Spinal cord (tissue), 10 donors: ENCODE data around the gene PSMC5. TPM values are rescaled to one million over a fixed set of nuclear protein-coding genes. Genes with fewer than 3 reads are reported as not detected.
"Not testable (repeated sequence)": the region's sequence is repeated elsewhere in the genome, so short reads cannot be mapped to it uniquely, and the experiment has no call there.

Experiments used
- DNase-seq, 6 donors: peaks; one replicate each; pipeline versions ENCODE4 v3.0.0 to v3.0.0-alpha.2; 2013 to 2015; ENCODE audit warnings: low spot score in 6 of 6, low read depth in 4 of 6
- H3K27ac ChIP-seq: one replicate; pipeline ENCODE4 v1.5.1; 2013; ENCODE audit warnings: low read depth, low read length, control low read depth
- H3K27me3 ChIP-seq: one replicate; pipeline ENCODE4 v1.6.1; 2013; ENCODE audit warnings: low read length; ENCODE audit not compliant: control insufficient read depth, insufficient read depth
- H3K36me3 ChIP-seq: one replicate; pipeline ENCODE4 v1.6.1; 2013; ENCODE audit warnings: low read length; ENCODE audit not compliant: control insufficient read depth, insufficient read depth
- H3K4me1 ChIP-seq: one replicate; pipeline ENCODE4 v1.6.1; 2013; ENCODE audit warnings: low read length; ENCODE audit not compliant: control insufficient read depth, insufficient read depth
- H3K4me3 ChIP-seq: one replicate; pipeline ENCODE4 v1.5.1; 2013; ENCODE audit warnings: low read depth, low read length, control low read depth
- H3K9me3 ChIP-seq: one replicate; pipeline ENCODE4 v1.6.1; 2013; ENCODE audit warnings: low read length; ENCODE audit not compliant: control insufficient read depth, insufficient read depth
- WGBS: methylation state at CpG from one replicate; pipeline ENCODE4 v1.1.5; 2013; ENCODE audit warnings: missing lambda C conversion rate; ENCODE audit not compliant: insufficient coverage; 5-methylcytosine and 5-hydroxymethylcytosine counted together
- polyA plus RNA-seq, 2 donors: library from polyadenylated mRNA; unstranded; fragments of 120-200 nt; gene quantifications; one replicate each; pipeline ENCODE4 v1.2.1, GENCODE V29; 2013; ENCODE audit not compliant: insufficient read length in 2 of 2
- total RNA-seq, 2 donors: library from RNA; depleted of rRNA in 1 of 2; stranded (reverse); fragments of 120-200 nt in 1 of 2; fragments of >200 nt in 1 of 2; gene quantifications; one replicate each; pipeline versions ENCODE4 v1.2.3 to v1.2.4, GENCODE V29; 2013 to 2014
- donor health status: healthy.

PSMC5 gene
- total and polyA plus RNA-seq, 4 donors, result 37.4 to 193 (median 118) TPM

DNA sequence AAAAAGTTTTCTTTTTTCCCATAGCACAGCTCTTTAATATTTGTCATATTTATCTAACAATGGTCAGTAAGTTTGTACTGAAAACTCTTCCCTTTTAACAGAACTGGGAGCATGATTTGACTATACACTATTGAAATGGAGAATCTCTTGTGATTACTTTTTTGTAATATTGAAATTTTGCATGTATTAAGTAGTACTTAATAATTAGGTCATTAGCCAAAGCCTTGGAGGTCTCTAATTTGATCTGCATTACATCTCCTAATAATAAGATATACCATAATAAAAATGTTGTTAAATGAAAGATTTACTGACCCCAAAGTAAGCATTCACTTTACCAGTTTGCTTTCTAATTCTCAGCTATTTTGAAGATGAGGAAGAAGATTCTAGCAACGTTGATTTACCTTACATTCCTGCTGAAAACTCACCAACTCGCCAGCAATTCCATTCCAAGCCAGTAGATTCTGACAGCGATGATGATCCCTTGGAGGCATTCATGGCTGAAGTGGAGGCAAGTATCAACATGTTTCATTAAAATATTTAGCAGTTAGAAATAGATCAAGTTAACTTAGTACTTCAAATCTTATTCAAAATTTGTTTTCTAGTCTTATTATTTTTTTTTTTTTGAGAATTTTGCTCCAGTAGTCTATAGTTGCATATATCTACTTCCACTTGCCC is 35.0 kb upstream of the PSMC5 start:
- no peak for DNase-seq
- Histone ChIP-seq H3K4me1 (no peaks in the 10 kb centered on the region), H3K4me3 (no peak overlapping the region), H3K9me3 (no peaks in the 10 kb centered on the region), H3K36me3 (peaks cover 67% of the 10 kb centered on the region), H3K27ac (no peak overlapping the region), H3K27me3 (no peaks in the 10 kb centered on the region)
- no CpG with 5 or more reads among the region's 3 CpGs for whole genome bisulfite sequencing

- not testable (repeated sequence) for H3K9me3 ChIP-seq, H3K4me1 ChIP-seq, H3K4me3 ChIP-seq, H3K27me3 ChIP-seq, H3K27ac ChIP-seq, DNase-seq
- no CpG with 5 or more reads among the region's 10 CpGs for WGBS
- H3K36me3 ChIP-seq, result peaks cover 45% of the 10 kb centered on the region
Observed at GRCh38 chr17:63796375-63796774, 30.9 kb upstream of the PSMC5 start.

GRCh38 chr17:63798572-63799106 is 28.6 kb upstream of the PSMC5 start:
- H3K27ac ChIP-seq, result no peak overlapping the region
- no CpG with 5 or more reads among the region's 3 CpGs for WGBS
- no peak overlapping the region for H3K4me3 ChIP-seq
- H3K27me3 ChIP-seq, result no peaks in the 10 kb centered on the region
- DNase-seq, result no peak
- H3K4me1 ChIP-seq, result no peaks in the 10 kb centered on the region
- peaks cover 52% of the 10 kb centered on the region for H3K36me3 ChIP-seq
- H3K9me3 ChIP-seq, result no peaks in the 10 kb centered on the region

DNA sequence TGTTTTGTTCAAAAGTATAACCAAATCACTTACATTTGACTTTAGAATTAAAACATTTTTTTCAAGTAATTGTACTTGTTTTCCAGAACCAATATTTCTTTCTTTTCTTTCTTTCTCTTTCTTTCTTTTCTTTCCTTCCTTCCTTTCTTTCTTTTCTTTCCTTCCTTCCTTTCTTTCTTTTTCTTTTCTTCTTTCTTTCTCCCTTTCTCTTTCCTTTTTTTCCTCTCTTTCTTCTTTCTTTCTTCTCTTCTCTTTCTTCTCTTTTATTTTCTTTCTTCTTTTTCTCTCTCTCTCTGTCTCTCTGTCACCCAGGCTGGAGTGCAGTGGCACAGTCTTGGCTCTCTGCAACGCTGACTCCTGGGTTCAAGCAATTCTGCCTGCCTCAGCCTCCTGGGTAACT is 26.4 kb upstream of the PSMC5 start:
- Histone ChIP-seq H3K36me3 (peaks cover 44% of the 10 kb centered on the region), H3K4me1 (no peaks in the 10 kb centered on the region), H3K4me3 (no peak overlapping the region), H3K9me3 (no peaks in the 10 kb centered on the region), H3K27me3 (no peaks in the 10 kb centered on the region), H3K27ac (no peak overlapping the region)
- WGBS, result 100% methylated on average over 1 of the region's 1 CpG
- no peak for DNase-seq

GRCh38 chr17:63804328-63804727 is 22.9 kb upstream of the PSMC5 start:
- Histone ChIP-seq H3K4me1 (no peaks in the 10 kb centered on the region), H3K4me3 (no peak overlapping the region), H3K27ac (no peak overlapping the region), H3K27me3 (no peaks in the 10 kb centered on the region), H3K9me3 (no peaks in the 10 kb centered on the region), H3K36me3 (peaks cover 41% of the 10 kb centered on the region)
- DNase-seq, result no peak
- 100% methylated on average over 1 of the region's 1 CpG for WGBS

- Histone ChIP-seq H3K4me1 (no peaks in the 10 kb centered on the region), H3K36me3 (peaks cover 43% of the 10 kb centered on the region), H3K27me3 (no peaks in the 10 kb centered on the region), H3K27ac (no peak overlapping the region), H3K9me3 (no peaks in the 10 kb centered on the region), H3K4me3 (no peak overlapping the region)
- DNase-seq, result no peak
- WGBS, result no CpG with 5 or more reads among the region's 2 CpGs
Observed at GRCh38 chr17:63805591-63805990, 21.6 kb upstream of the PSMC5 start.

DNA sequence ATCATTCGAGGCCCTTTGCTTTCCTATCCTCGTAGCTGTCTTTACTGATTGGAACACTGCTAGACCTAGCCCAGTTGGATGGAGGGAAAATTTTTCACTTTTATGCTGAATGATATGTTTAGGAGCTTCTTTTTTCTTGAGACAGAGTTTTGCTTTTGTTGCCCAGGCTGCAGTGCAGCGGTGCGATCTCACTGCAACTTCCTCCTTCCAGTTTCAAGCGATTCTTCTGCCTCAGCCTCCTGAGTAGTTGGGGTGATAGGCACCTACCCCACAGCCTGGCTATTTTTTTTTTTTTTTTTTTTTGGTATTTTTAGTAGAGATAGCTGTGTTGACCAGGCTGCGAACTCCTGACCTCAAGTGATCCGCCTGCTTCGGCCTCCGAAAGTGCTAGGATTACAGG is 17.3 kb upstream of the PSMC5 start:
- DNase-seq, result no peak
- Histone ChIP-seq H3K27me3 (no peaks in the 10 kb centered on the region), H3K4me3 (no peak overlapping the region), H3K27ac (no peak overlapping the region), H3K9me3 (no peaks in the 10 kb centered on the region), H3K4me1 (no peaks in the 10 kb centered on the region), H3K36me3 (peaks cover 50% of the 10 kb centered on the region)
- 90% methylated on average over 2 of the region's 9 CpGs for WGBS

DNA sequence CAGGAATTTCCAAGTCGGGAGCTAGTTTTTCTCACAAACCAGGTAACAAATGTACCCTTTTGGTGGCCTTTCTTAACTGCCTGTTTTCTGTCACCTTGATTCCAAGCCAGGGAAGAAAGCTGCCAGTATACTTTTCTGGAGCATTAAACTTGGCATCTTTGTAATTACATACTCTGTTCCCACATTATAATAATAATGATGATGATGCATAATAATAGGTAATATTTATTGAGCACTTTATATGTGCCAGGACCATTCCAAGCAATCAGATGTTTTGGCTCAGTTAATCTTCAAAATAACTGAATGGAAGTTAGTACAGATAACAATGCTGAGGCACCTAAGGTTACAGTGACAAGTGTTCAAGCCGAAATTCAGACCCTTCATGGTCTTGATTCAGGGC is 11.1 kb upstream of the PSMC5 start:
- Histone ChIP-seq H3K27me3 (no peaks in the 10 kb centered on the region), H3K4me3 (no peak overlapping the region), H3K27ac (no peak overlapping the region), H3K4me1 (no peaks in the 10 kb centered on the region), H3K36me3 (peaks cover 87% of the 10 kb centered on the region), H3K9me3 (no peaks in the 10 kb centered on the region)
- 90% methylated on average over 2 of the region's 2 CpGs for WGBS
- no peak for DNase-seq

- no peaks in the 10 kb centered on the region for H3K27me3 ChIP-seq
- no peaks in the 10 kb centered on the region for H3K4me1 ChIP-seq
- no peak for DNase-seq
- no peak overlapping the region for H3K4me3 ChIP-seq
- H3K27ac ChIP-seq, result no peak overlapping the region
- H3K9me3 ChIP-seq, result no peaks in the 10 kb centered on the region
- 93% methylated on average over 4 of the region's 4 CpGs for WGBS
- peaks cover 87% of the 10 kb centered on the region for H3K36me3 ChIP-seq
Observed at GRCh38 chr17:63816669-63817068, 10.6 kb upstream of the PSMC5 start.

- Histone ChIP-seq H3K4me1 (no peaks in the 10 kb centered on the region), H3K36me3 (peaks cover 86% of the 10 kb centered on the region), H3K9me3 (no peaks in the 10 kb centered on the region), H3K27ac (no peak overlapping the region), H3K4me3 (no peak overlapping the region), H3K27me3 (no peaks in the 10 kb centered on the region)
- DNase-seq, result no peak
- WGBS, result 85% methylated on average over 27 of the region's 27 CpGs
Observed at GRCh38 chr17:63817736-63818385, 9.4 kb upstream of the PSMC5 start.
